ENCODE data around the gene MRPL1. TPM values are rescaled to one million over a fixed set of nuclear protein-coding genes. Genes with fewer than 3 reads are reported as not detected.

MRPL1 gene
- 23.4 to 28.4 TPM (median 24.0 TPM) in 5 replicates for total RNA-seq (2022; extraction: Qiagen RNA extraction)

GRCh38 chr4:77862478-77863216 is at the start of gene MRPL1:
TSS of gene MRPL1 (plus strand) at chr4:77862830. CDS start at chr4:77862849, 19 bp downstream.

GRCh38 chr4:77818602-77819403 is 43.8 kb upstream of the MRPL1 start, which contains the start of gene CNOT6L:
TSS of gene CNOT6L (minus strand) at chr4:77819368. CDS start at chr4:77819308, 60 bp downstream.

Other genes with a start within 250 kb of the MRPL1 start
- gene CNOT6L, start 43.5 kb upstream of the MRPL1 start, total RNA-seq (2022; extraction: Qiagen RNA extraction): 6.6 to 11.3 TPM (median 8.8 TPM) in 5 replicates
- 2.0 to 3.4 TPM (median 2.7 TPM) in 5 replicates for gene FRAS1, start 194.5 kb downstream of the MRPL1 start, total RNA-seq (2022; extraction: Qiagen RNA extraction)

Data from A549 treated with Mapracorat at 1 μM for 4 hours (cell line).